HepG2 (cell line): ENCODE data around the gene CELSR3.

Experiments used
- EED ChIP-seq: sonication (generic); formaldehyde crosslinking; IDR thresholded peaks from 2 replicates; pipeline ENCODE4 v1.5.0; 2020; ENCODE audit warnings: mild to moderate bottlenecking, missing genetic modification reagents
- TF ChIP-seq, protein P1 (sequence below): sonication (generic); formaldehyde crosslinking; IDR thresholded peaks from 2 replicates; pipeline ENCODE4 v1.4.0; 2020; ENCODE audit warnings: missing genetic modification reagents, borderline replicate concordance

DNA sequence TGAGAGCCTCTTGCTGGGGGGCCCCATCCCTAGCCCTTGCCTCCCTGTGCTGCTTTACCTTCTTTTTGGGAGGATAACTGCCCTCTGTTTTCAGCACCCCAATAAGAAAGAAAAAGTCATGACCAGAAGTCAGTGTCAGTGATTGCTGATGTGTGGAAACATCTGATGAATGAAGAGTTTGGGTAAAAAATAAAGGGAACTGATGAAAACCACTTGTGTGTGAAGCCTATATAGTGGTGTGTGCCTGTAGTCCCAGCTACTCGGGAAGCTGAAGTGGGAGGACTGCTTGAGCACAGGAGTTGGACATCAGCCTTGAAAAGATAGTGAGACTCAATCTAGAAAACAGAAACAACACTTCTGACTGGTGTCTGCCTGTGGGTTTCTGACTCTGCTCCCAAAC, 9.8 kb upstream of the CELSR3 start:
- TF ChIP-seq, protein P1, sequence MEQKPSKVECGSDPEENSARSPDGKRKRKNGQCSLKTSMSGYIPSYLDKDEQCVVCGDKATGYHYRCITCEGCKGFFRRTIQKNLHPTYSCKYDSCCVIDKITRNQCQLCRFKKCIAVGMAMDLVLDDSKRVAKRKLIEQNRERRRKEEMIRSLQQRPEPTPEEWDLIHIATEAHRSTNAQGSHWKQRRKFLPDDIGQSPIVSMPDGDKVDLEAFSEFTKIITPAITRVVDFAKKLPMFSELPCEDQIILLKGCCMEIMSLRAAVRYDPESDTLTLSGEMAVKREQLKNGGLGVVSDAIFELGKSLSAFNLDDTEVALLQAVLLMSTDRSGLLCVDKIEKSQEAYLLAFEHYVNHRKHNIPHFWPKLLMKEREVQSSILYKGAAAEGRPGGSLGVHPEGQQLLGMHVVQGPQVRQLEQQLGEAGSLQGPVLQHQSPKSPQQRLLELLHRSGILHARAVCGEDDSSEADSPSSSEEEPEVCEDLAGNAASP (CRISPR knock-in tag) = no peak
- no peak for TF ChIP-seq EED (CRISPR knock-in tag)
